ENCODE measurements around the gene ABCF3. TPM values are rescaled to one million over a fixed set of nuclear protein-coding genes. Genes with fewer than 3 reads are reported as not detected.

Gene ABCF3
- total and polyA plus RNA-seq, 2 of the 13 experiments (the other 11 are each of a cell fraction or from before 2014, with no cell fraction given): 38.8 to 46.5 TPM

GRCh38 chr3:184237211-184237610 lies 51.2 kb downstream of the ABCF3 start:
- no peak overlapping the region for H3K9ac ChIP-seq (ENCODE audit: insufficient read depth, low read depth, low read length)
- FAIRE-seq (no peak), DNase-seq (ENCODE audit: low spot score) (no peak), ATAC-seq (no peak)
- no peaks in the 10 kb centered on the region for H3K9me3 ChIP-seq (ENCODE audit: low read length)
- intact Hi-C loops (cut with micrococcal nuclease; ENCODE audit: unreplicated experiment) (no loop called here), in situ Hi-C loops (cut with HindIII; ENCODE audit: extremely low pct_ligation_motif_present, low pct_unique_long_range_greater_than_20kb) (no loop called here)
- POLR2A ChIA-PET: no interaction called here
- TF ChIP-seq POLR2AphosphoS2 (IDR thresholded peaks at IDR 0.05; ENCODE audit: low read depth, low read length) (no peak), ZNF589 (CRISPR knock-in tag; conservative IDR thresholded peaks at IDR 0.05) (no peak), ZNF776 (CRISPR knock-in tag; IDR thresholded peaks at IDR 0.05) (no peak), LCORL (IDR thresholded peaks at IDR 0.05) (no peak), LCORL (CRISPR knock-in tag; IDR thresholded peaks at IDR 0.05) (no peak), ZNF713 (CRISPR knock-in tag; IDR thresholded peaks at IDR 0.05) (no peak), TFDP2 (CRISPR knock-in tag; IDR thresholded peaks at IDR 0.05) (no peak), ZFP1 (CRISPR knock-in tag; IDR thresholded peaks at IDR 0.05) (no peak), ZNF781 (CRISPR knock-in tag; IDR thresholded peaks at IDR 0.05; ENCODE audit: borderline replicate concordance, not compliant biosample characterization) (no peak), MXD4 (CRISPR knock-in tag; IDR thresholded peaks at IDR 0.05) (no peak), DMAP1 (CRISPR knock-in tag; IDR thresholded peaks at IDR 0.05) (no peak), ELF3 (CRISPR knock-in tag; IDR thresholded peaks at IDR 0.05) (no peak), RBM22 (optimal IDR thresholded peaks at IDR 0.05; ENCODE audit: low read length) (no peak)
- no peak overlapping the region for H3K27ac ChIP-seq (ENCODE audit: extremely low read length, insufficient read depth, low read length)
- peaks cover 0 to 2% of the 10 kb centered on the region in 2 experiments; a peak in 1 of 5 replicates for H3K36me3 ChIP-seq (replicated peaks in 1 of 2; ENCODE audit: control insufficient read depth in 1 of 2, insufficient read depth in 2 of 2, low read length in 2 of 2)
- H3K4me1 ChIP-seq (ENCODE audit: insufficient read depth, low read length): peaks cover 15% of the 10 kb centered on the region
- H3K27me3 ChIP-seq (ENCODE audit: control insufficient read depth in 1 of 2, insufficient read depth in 2 of 2, low read length in 2 of 2): peaks cover 10 to 67% of the 10 kb centered on the region in 2 experiments; a peak in 4 of 5 replicates
- WGBS (ENCODE audit: low lambda C conversion rate): 0% methylated on average over 1 of the region's 7 CpGs
- no TSS peak for BruUV-seq (replicated peaks)
- H2AFZ ChIP-seq (ENCODE audit: low read length): no peak overlapping the region
- H4K20me1 ChIP-seq (ENCODE audit: insufficient read depth, low read length): peaks cover 4% of the 10 kb centered on the region
- CTCF ChIA-PET (ENCODE audit: low intra/inter-chr PET ratio, low total read pairs): no interaction called here
- H3K4me2 ChIP-seq (ENCODE audit: low read depth, low read length): no peak overlapping the region
- no peak overlapping the region for H3K4me3 ChIP-seq (replicated peaks in 1 of 3; ENCODE audit: insufficient read depth in 1 of 3, low read depth in 2 of 3, low read length in 3 of 3)
- no peaks in the 10 kb centered on the region for H3K79me2 ChIP-seq (ENCODE audit: insufficient read depth, low read length)

Measured in HepG2 (cell line).